Measurements from ENCODE around the gene MEGF6.

DNA sequence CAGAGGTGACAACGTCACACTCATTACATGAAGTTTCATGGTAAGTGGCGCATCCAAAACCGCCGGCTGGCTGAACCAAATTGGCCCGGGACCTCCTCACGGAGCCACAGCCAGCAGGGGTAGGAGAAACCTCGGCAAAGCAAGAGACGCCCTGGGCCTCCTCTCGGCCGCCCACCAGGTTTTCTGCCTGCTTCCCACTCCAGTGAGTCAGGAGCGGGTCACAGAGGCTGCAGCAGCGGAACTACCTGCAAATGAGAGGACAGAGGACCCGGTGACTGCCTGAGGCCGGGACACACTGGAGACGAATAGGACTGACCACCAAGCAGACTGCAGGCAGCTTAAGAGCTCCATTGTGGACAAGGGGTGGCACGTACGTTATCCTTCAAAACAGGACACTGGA is 55.0 kb downstream of the MEGF6 start:
- no peak for TF ChIP-seq CTCF (IDR thresholded peaks at IDR 0.05)
- no peak for TF ChIP-seq ZFX (IDR thresholded peaks at IDR 0.05; ENCODE audit: borderline replicate concordance)
